RWPE1 (cell line): Measurements from ENCODE around the gene ANKS1A.
A peak's percentile ranks its signal among the peaks of the same experiment; 100 is the strongest.

Source experiments
- CTCF ChIA-PET: fragments of 350-600 bp; sonication (Branson Sonifier 250); formaldehyde crosslinking; extraction: SDS; loops from one replicate; lab custom pipeline; 2021; lab: Yijun Ruan, JAX
- POLR2A ChIA-PET: fragments of 400-600 bp; formaldehyde crosslinking; extraction: SDS; loops from one replicate; lab custom pipeline; 2020; ENCODE audit warnings: antibody characterized with exemption; ENCODE audit not compliant: low non-redundant PET; lab: Yijun Ruan, JAX
- DNase-seq: peaks from one replicate; pipeline ENCODE4 v3.0.0; 2012; ENCODE audit warnings: low spot score
- H3K27ac ChIP-seq: fragments of 450-650 bp; 2 replicates; pipeline ENCODE4 v1.5.1; 2017
- TF ChIP-seq, protein P1 (sequence below): fragments of 450-650 bp; conservative IDR thresholded peaks from 2 replicates; pipeline ENCODE4 v1.5.1; 2017; ENCODE audit warnings: low read depth, mild to moderate bottlenecking

ANKS1A gene

GRCh38 chr6:35048031-35048613 lies 159.1 kb downstream of the ANKS1A start:
- TF ChIP-seq, protein P1, sequence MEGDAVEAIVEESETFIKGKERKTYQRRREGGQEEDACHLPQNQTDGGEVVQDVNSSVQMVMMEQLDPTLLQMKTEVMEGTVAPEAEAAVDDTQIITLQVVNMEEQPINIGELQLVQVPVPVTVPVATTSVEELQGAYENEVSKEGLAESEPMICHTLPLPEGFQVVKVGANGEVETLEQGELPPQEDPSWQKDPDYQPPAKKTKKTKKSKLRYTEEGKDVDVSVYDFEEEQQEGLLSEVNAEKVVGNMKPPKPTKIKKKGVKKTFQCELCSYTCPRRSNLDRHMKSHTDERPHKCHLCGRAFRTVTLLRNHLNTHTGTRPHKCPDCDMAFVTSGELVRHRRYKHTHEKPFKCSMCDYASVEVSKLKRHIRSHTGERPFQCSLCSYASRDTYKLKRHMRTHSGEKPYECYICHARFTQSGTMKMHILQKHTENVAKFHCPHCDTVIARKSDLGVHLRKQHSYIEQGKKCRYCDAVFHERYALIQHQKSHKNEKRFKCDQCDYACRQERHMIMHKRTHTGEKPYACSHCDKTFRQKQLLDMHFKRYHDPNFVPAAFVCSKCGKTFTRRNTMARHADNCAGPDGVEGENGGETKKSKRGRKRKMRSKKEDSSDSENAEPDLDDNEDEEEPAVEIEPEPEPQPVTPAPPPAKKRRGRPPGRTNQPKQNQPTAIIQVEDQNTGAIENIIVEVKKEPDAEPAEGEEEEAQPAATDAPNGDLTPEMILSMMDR: no peak
- POLR2A ChIA-PET: no interaction called here
- H3K27ac ChIP-seq: 0 out of 2 replicates have a peak overlapping the region, but pooled peaks have one; percentile 28
- DNase-seq: no peak
- CTCF ChIA-PET: no interaction called here

DNA sequence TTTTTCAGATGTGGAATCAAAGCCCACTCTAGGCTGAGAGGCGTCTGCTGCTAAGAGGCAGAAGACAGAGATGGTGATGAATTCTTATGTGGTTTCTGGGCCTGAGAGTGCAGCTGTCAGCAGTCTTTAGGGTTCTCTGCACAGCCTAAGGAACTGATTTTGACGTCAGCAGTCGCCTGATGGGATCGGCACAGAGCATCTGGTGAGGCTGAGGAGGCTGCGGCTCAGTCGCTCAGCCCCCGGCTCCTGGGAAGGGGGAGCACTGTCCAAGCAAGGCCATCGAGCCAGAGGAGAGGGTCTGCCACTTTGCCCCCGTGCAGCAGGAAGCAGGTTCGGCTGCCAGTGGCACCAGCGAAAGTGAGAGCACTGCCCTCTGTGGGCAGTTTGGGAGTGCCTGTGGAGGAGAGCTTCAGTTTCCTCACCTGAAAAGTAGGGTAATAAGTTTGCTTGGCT lies 159.6 kb downstream of the ANKS1A start:
- POLR2A ChIA-PET: no interaction called here
- CTCF ChIA-PET: no interaction called here
- DNase-seq: no peak
- TF ChIP-seq, protein P1: no peak
- H3K27ac ChIP-seq: no peak overlapping the region

DNA sequence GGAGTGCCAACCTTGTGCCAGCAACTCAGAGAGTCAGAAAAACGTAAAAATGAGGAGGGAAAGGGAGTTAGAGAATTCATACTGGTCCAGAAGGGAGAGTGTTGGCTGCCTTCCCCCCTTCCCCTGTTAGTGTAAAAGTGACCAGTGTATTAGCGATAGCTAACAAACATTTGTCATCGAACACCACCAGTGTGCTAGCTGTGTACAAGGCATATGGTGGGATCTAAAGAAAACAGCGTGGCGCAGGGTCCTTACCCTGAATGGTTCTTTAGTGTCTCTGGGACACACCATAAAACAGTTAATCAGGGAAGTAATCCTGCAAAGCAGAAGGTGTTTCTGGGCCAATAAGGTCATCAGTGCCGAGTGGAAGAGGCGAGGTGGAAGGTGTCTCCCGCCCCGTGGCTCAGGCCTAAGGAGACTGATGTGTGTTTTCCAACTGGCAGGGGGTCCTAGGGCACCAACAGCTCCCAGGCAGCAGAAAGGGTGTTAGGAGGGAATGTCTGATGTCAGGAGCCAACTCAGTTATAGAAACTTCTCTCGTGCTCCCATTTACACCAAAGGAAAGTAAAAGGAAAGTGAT lies 160.2 kb downstream of the ANKS1A start:
- H3K27ac ChIP-seq: no peak overlapping the region
- CTCF ChIA-PET: no interaction called here
- POLR2A ChIA-PET: no interaction called here
- TF ChIP-seq, protein P1: no peak
- DNase-seq: no peak

DNA sequence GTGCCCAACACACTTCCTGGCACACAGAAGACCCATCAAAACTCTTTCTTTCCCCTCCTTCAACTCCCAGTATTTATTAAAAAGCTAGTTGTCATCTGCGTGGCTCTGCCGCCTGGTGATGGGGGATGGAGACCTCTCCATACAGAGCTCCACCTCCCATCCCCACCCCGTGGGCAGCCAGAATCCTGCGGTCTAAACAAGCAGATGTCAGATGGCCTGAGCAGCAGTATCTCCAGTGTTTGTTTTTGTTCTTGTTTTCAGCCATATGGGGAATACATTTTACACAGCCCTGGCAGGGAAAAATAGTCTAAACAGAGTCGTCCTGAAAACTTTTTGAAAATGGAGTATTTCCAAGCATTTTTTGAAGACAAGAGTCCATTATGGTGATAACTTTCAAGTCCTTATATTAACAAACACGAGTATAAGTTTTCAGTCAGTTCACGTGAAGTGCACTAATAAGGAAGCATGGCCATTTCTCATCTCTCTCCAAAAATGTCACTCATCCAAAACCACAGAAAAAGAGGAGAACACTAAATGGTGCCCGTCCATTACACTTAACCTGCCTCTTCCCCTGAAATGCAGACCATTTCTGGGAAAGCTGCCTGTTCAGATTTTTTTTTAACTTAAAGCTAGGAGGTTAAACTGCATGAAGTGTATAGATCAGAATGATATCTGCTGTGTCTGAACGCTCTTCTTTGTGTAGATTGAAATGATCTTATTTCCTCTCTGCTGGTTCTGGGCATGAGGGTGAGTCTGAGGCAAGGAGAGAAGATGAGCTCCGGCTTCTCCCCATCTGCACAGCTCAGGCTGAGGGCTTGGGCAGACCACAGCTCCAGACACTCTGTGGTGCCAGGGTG lies 161.1 kb downstream of the ANKS1A start:
- CTCF ChIA-PET: interaction anchor here (0.6 to 0.7 kb wide), 3 partner anchors 11 to 64 kb away, joined by 3 to 4 read pairs (median 4); no protein-coding TSS in a partner anchor
- DNase-seq: no peak
- POLR2A ChIA-PET: no interaction called here
- no peak overlapping the region for H3K27ac ChIP-seq
- TF ChIP-seq, protein P1: no peak

- ChIA-PET CTCF (interaction anchor here (0.6 to 0.7 kb wide), 3 partner anchors 11 to 64 kb away, joined by 3 to 4 read pairs (median 4); no protein-coding TSS in a partner anchor), POLR2A (no interaction called here)
- DNase-seq: no peak
- TF ChIP-seq, protein P1: no peak
- no peak overlapping the region for H3K27ac ChIP-seq
Observed at GRCh38 chr6:35050757-35051330, 161.8 kb downstream of the ANKS1A start.

GRCh38 chr6:35051396-35051795 lies 162.3 kb downstream of the ANKS1A start:
- H3K27ac ChIP-seq: no peak overlapping the region

More at GRCh38 chr6:35051396-35051795, 162.3 kb downstream of the ANKS1A start:
- POLR2A ChIA-PET: no interaction called here
- DNase-seq: no peak
- CTCF ChIA-PET: no interaction called here
- TF ChIP-seq, protein P1: no peak
